Activated T-helper 9 cell treated with anti-CD3 and anti-CD28 coated beads, Interleukin-2, amount 50 U/mL, for 16 hours (primary cell): ENCODE data around the gene RNLS.
A peak's percentile ranks its signal among the peaks of the same experiment; 100 is the strongest.

Experiments
- DNase-seq: peaks from one replicate; pipeline ENCODE4 v3.0.0-alpha.2; 2020; ENCODE audit warnings: low read depth

Gene RNLS

GRCh38 chr10:88582806-88583583, at the start of gene RNLS:
TSS of gene RNLS (minus strand) at chr10:88583318.
- DNase-seq = peak; percentile 55

- DNase-seq = no peak
Observed at GRCh38 chr10:88624840-88625239, 41.7 kb upstream of the RNLS start.

DNA sequence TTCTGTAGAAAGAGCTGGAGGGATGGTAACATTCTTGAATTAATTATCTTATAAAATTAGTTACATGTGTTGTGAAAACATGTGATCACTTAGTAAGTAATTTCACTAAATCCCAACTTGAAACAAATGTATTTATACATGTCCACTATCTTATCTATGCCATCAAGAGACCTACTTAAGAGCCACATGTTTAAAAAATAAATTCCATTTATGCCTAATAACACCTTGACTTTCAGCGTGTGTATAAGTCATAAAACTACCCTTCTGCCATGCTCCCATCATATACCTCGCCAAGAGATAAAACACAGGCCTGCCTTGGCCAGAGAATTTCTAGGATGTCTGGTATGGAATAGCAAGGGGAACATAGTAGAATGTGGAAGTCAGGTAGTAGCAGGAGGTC, 40.7 kb upstream of the RNLS start:
- DNase-seq = no peak

DNA sequence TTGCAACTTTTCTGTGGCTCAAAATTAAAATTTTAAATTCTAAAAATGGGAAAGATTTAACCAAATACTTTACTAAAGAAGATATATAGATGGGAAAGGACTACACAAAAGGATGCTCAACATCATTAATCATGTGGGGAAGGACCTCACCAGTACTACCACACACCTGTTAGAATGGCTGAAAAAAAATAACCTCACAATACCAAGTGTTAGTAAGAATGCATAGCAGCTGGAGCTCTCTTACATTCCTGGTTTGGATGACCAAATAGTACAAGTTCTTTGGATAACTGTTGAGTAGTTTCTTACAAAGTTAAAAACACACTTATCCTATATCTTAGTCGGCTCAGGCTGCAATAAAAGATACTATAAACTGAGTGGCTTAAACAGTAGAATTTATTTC, 37.3 kb upstream of the RNLS start:
- no peak for DNase-seq

GRCh38 chr10:88618496-88618895, 35.4 kb upstream of the RNLS start:
- no peak for DNase-seq

DNA sequence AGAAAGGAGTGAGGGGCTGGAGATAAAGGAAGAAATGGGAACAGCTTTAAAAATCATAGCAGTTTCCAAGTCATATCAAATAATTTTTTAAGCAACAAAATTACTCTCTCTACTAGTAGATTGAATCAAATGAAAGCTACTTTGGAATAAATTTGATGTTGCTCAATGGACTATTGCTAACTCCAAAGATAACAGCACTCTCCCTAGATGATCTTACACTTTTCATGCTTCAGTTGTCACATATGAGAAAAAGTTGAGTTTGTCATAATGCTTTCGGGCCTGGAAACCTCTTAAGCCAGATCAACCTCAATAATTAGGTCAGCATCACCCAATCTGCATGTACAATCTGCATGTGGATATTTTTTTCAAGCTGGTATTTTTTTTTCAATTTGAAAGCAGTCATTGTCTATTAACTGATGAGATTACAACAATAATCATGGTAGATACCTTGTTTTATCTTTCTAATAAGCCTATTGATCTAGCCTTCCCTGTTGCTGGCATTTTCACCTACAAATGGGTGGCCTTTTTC, 34.7 kb upstream of the RNLS start:
- no peak for DNase-seq

DNA sequence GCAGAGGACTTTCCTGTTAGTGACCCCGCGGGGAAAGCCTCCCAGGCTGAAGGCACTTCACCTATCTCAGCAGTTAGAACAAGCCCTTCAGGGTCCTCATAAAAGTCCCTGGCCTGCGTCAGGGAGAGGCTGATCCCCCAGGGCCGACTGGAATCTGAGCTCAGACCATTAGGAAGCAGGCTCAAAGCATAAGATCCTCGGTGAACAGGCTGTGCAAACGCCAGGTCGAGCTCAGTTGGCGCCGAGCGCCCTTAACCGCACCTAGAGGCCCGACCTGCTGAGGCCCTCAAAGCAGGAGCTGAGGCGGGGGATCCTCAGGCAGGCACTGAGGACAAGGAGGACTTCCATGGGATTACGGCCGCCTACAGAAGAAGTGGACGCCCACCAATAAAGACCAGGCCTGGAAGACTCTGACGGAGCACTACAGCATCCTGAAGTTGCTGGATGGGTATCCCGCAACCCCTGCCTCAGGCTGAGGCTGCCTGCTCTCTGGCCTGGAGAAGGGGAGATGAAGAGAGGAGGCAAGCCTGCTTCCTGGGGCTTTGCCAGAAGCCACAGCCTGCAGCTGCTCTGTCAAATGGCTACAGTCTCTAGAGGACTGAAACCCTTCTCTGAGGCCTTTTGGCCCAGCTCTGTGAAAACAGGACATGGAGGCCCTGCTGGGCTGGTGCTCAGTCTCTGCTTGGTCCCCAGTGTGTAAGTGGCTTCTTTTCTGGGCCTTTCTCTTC, 33.3 kb upstream of the RNLS start:
- no peak for DNase-seq

- DNase-seq = no peak
Observed at GRCh38 chr10:88608780-88609179, 25.7 kb upstream of the RNLS start.

DNA sequence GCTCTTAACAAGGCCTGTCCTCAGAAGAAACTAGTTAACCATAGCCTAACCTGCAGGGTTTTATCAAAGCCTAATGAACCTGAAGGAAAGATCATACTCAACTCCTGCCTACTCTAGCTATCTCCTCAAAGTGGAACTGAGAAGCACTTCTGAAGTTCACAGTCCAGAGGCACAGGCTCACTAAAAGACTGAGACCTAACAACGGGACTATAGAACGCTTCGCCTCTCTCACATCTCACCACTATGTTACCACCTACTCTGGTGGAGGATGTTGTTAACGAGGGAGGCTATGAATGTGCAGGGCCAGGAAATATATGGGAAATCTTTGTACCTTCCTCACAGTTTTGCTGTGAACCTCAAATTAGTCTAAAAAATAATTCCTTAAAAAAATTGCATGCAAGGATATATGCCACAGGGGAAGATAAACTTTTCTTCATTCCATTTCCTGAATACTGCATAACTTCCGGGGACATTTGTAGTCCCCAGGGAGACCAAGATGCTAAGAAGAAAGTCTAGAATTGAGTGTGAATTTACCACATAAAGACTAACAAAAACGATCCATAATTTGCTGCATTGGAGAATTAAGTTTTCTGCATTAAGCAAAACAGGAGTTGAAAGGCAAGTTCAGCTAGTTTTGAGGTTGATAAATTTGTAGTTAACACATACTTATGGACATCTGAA, 25.1 kb upstream of the RNLS start:
- no peak for DNase-seq

DNA sequence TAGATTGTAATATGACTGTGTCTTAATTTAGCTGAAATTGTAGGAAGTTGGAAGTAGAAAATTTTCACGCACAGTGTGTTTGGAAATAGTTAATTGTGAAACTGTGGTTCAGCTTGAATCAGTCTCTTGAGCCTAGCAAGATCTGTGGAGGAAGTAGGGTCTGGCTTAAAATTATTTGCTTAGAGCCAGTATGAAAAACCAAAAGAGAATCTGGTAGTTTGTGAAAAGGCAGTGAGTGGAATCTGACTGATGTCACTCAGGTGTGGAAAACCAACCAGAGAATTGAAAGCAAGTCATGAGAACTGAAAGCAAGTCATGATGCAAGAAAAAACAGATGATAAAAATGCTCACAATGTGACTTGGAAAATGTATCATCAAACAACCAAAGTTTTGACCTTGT, 14.9 kb upstream of the RNLS start:
- no peak for DNase-seq

- no peak for DNase-seq
Observed at GRCh38 chr10:88594482-88594881, 11.4 kb upstream of the RNLS start.

DNA sequence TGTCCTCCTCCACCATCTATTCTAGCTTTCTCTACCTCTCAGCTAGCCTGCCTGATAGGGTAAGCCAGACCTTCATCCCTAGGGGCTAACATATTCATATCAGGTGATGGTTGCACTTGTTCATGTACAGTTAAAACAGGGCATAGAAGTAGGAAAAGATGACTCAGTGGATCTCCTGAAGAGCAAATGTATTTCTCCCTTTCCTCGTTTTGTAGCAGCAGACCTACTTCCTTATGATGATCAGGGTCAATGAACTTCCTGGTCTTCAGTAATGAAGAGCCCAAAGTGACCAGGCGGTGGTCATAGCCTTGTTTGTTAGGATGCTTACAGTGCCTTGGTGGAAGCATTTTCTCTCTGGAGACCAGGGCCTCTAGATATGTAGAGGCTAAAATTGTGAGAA, 9.8 kb upstream of the RNLS start:
- DNase-seq = no peak

DNA sequence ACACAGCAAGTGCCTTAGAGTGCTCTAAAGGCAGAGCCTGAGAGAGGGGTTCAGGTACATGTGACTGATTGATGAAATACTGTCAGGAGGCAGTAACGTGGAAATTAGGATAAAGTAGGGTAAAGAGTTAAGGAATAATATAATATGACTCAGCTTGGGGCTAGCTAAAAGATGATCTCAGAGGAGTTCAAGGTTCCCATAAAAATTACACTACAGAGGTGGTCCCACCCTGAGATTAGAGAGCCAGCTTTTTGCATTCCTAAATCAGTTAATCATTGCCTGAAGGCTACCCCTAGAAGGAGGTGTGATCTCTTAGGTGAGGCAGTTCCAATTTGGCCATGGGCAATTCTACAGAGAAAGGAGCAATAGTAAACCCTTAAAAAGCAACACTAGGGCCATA, 9.3 kb upstream of the RNLS start:
- no peak for DNase-seq

GRCh38 chr10:88586462-88586861, 3.3 kb upstream of the RNLS start, which contains the start of gene LIPJ:
TSS of gene LIPJ (plus strand) at chr10:88586762. CDS start at chr10:88590688, 3,926 bp downstream.
- DNase-seq = no peak

DNA sequence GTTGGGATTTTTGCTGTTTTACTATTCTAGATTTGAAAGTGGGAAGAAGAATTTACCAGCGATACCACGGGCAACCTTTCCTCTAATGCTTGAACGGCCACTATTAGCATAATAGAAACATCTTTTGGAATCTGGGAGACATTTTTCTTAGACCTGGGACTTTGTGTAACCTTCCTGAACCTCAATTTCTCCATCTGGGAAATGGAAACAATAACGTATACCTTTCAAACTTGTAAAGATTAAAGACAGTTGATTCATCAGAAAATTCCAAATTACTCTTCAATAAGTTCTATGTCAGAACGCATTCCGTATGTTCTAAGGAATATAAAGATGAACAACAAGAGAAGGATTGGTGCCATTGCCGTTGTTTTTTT, 453 bp upstream of the RNLS start:
- no peak for DNase-seq

DNA sequence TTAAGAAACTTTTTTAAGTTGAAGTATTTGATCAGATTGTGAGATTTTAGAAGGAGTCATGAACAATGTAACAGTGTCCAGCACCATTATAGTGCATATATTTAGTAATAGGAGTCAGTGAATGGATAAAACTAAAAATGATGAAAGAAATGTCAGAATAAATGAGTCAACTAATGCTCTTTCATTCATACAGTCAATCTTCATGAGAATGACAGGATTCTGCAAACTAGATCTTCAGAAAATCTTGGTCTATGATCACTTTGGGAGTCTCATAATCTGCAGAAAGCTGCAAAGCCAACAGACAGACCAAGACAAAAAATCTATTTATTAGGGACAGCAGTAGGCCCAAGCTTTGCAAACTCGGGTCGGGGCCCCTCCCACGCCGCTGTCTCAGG, 710 bp downstream of the RNLS start:
- DNase-seq = no peak

DNA sequence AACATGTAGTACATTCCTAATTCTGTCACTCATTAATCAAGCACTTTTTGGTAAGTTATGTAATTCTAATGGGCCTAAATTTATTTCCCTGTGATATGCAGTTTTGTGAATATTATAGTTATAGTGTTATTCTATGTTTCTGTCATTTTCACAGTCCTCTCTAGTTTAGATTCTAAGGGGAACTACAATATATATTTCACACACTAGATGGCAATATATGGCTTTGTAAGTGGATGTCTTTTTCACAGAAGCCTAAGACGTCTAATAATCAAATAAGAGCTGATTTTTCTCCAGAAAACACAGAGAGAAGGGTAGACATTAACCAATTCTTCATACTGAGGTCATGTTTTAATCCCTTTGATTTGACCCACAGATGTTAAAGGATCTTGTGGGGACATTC, 18.0 kb downstream of the RNLS start:
- DNase-seq = no peak

GRCh38 chr10:88562152-88562551, 21.0 kb downstream of the RNLS start:
- no peak for DNase-seq

GRCh38 chr10:88557658-88558057, 25.5 kb downstream of the RNLS start:
- no peak for DNase-seq

- DNase-seq = no peak
Observed at GRCh38 chr10:88557256-88557655, 25.9 kb downstream of the RNLS start.

- DNase-seq = no peak
Observed at GRCh38 chr10:88555190-88555908, 27.8 kb downstream of the RNLS start.

DNA sequence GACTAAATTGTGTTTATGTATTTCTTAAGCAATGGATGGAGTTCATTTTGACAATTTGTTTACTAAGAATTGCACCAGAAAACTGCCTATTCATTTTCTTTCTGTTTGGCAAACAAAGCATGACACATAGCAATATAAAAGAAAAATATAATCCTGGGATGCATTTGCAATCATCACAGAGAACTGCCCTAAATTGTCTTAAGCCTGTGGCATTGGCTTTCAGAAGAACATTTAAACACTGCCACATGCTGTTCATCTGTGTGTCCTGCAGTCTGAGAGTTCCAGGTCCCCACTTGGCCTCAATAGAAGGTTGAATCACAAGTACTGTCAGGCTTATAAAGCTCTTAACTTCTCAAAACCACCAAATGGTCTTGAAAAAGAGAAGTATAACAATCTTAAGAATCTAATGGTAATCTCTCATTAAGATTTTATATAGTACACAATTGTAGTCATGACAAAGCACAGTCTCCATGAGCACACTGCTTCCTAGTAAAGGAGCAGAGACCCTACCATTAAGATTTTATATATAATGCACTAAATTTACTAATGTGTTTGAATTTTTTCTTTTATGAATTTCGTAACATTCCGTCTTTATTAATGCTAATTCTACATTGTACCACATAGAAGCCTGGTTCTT, 29.9 kb downstream of the RNLS start:
- DNase-seq = no peak
